HEK293 (cell line): Measurements from ENCODE around the gene SRMS.

Source experiments
- CTCF ChIA-PET: fragments of 350-600 bp; formaldehyde crosslinking; extraction: SDS; loops from one replicate; lab custom pipeline; 2021; ENCODE audit warnings: antibody characterized with exemption; lab: Yijun Ruan, JAX
- POLR2A ChIA-PET: fragments of 300-600 bp; formaldehyde crosslinking; extraction: SDS; loops from one replicate; lab custom pipeline; 2020; ENCODE audit warnings: antibody characterized with exemption, inconsistent platforms; lab: Yijun Ruan, JAX
- H3K27ac ChIP-seq: fragments of 200-500 bp; sonication (Bioruptor generic); 2 replicates; pipeline ENCODE4 v1.5.1; 2014; ENCODE audit warnings: low read depth, low read length, control low read depth, inconsistent platforms; ENCODE audit errors: extremely low read depth
- H3K36me3 ChIP-seq, 2 experiments: fragments of 200-500 bp in 1 of 2; sonication (Bioruptor generic) in 1 of 2; 1 replicate in 1 of 2; 2 replicates in 1 of 2; pipeline ENCODE4 v1.5.1; 2014 to 2017; ENCODE audit warnings: inconsistent platforms in 2 of 2, low read length in 2 of 2; ENCODE audit not compliant: control insufficient read depth in 2 of 2, insufficient read depth in 1 of 2
- H3K4me1 ChIP-seq: fragments of 200-500 bp; sonication (Bioruptor generic); 2 replicates; pipeline ENCODE4 v1.5.1; 2014; ENCODE audit warnings: mild to moderate bottlenecking, low read length, inconsistent platforms; ENCODE audit not compliant: control insufficient read depth, insufficient read depth
- H3K4me3 ChIP-seq: 2 replicates; pipeline ENCODE4 v1.5.1; 2011; ENCODE audit warnings: low read depth, mild to moderate bottlenecking, control low read depth, low read length, moderate library complexity
- H3K9me3 ChIP-seq: fragments of 200-500 bp; sonication (Bioruptor generic); 2 replicates; pipeline ENCODE4 v1.5.1; 2014; ENCODE audit warnings: low read depth, low read length, inconsistent platforms; ENCODE audit not compliant: control insufficient read depth, insufficient read depth
- FEZF1 ChIP-seq: fragments of 450-650 bp; formaldehyde crosslinking; IDR thresholded peaks from 2 replicates; pipeline ENCODE4 v1.5.1; 2016; ENCODE audit warnings: missing biosample characterization, missing genetic modification characterization
- KLF9 ChIP-seq: fragments of 450-650 bp; formaldehyde crosslinking; IDR thresholded peaks from 2 replicates; pipeline ENCODE4 v1.5.1; 2016; ENCODE audit warnings: missing biosample characterization, missing genetic modification characterization, low read depth
- SETDB1 ChIP-seq: IDR thresholded peaks from one replicate; pipeline ENCODE4 v1.6.1; 2017; ENCODE audit warnings: mild to moderate bottlenecking, low read length, moderate library complexity, mixed read lengths; ENCODE audit not compliant: insufficient read length
- YY1 ChIP-seq: fragments of 450-650 bp; formaldehyde crosslinking; IDR thresholded peaks from 2 replicates; pipeline ENCODE4 v1.5.1; 2018; ENCODE audit warnings: missing biosample characterization, missing genetic modification characterization
- ZBTB7A ChIP-seq: fragments of 450-650 bp; formaldehyde crosslinking; IDR thresholded peaks from 2 replicates; pipeline ENCODE4 v1.5.1; 2016; ENCODE audit warnings: low read depth, missing biosample characterization, missing genetic modification characterization
- ZFP37 ChIP-seq: fragments of 450-650 bp; formaldehyde crosslinking; IDR thresholded peaks from 2 replicates; pipeline ENCODE4 v1.5.1; 2016; ENCODE audit warnings: missing biosample characterization, missing genetic modification characterization
- ZIC2 ChIP-seq: fragments of 450-650 bp; formaldehyde crosslinking; IDR thresholded peaks from 2 replicates; pipeline ENCODE4 v1.5.1; 2016; ENCODE audit warnings: missing biosample characterization, missing genetic modification characterization
- ZNF10 ChIP-seq: fragments of 450-650 bp; formaldehyde crosslinking; IDR thresholded peaks from 2 replicates; pipeline ENCODE4 v1.5.1; 2017; ENCODE audit warnings: missing biosample characterization, missing genetic modification characterization
- ZNF114 ChIP-seq: fragments of 450-650 bp; formaldehyde crosslinking; IDR thresholded peaks from 2 replicates; pipeline ENCODE4 v1.5.0; 2017; ENCODE audit warnings: missing biosample characterization, missing genetic modification characterization
- ZNF16 ChIP-seq: fragments of 450-650 bp; formaldehyde crosslinking; IDR thresholded peaks from 2 replicates; pipeline ENCODE4 v1.5.1; 2016; ENCODE audit warnings: low read depth, missing biosample characterization, missing genetic modification characterization
- ZNF175 ChIP-seq: fragments of 450-650 bp; formaldehyde crosslinking; IDR thresholded peaks from 2 replicates; pipeline ENCODE4 v1.5.1; 2016; ENCODE audit warnings: missing biosample characterization, missing genetic modification characterization
- ZNF214 ChIP-seq: fragments of 450-650 bp; formaldehyde crosslinking; IDR thresholded peaks from 2 replicates; pipeline ENCODE4 v1.5.1; 2017; ENCODE audit warnings: missing biosample characterization, mild to moderate bottlenecking, missing genetic modification characterization, borderline replicate concordance
- ZNF501 ChIP-seq: fragments of 450-650 bp; formaldehyde crosslinking; IDR thresholded peaks from 2 replicates; pipeline ENCODE4 v1.5.1; 2016; ENCODE audit warnings: missing biosample characterization, missing genetic modification characterization
- ZNF510 ChIP-seq: fragments of 450-650 bp; formaldehyde crosslinking; IDR thresholded peaks from 2 replicates; pipeline ENCODE4 v1.5.1; 2018; ENCODE audit warnings: mild to moderate bottlenecking, missing genetic modification characterization, missing biosample characterization; ENCODE audit not compliant: insufficient replicate concordance
- ZNF555 ChIP-seq: fragments of 450-650 bp; formaldehyde crosslinking; conservative IDR thresholded peaks from 2 replicates; pipeline ENCODE4 v1.5.1; 2017; ENCODE audit warnings: missing biosample characterization, mild to moderate bottlenecking, missing genetic modification characterization, inconsistent platforms
- ZNF654 ChIP-seq: fragments of 450-650 bp; formaldehyde crosslinking; IDR thresholded peaks from 2 replicates; pipeline ENCODE4 v1.5.1; 2016; ENCODE audit warnings: low read depth, missing biosample characterization, missing genetic modification characterization
- ZNF658 ChIP-seq: fragments of 450-650 bp; formaldehyde crosslinking; IDR thresholded peaks from 2 replicates; pipeline ENCODE4; 2016; ENCODE audit warnings: missing biosample characterization, missing genetic modification characterization
- ZNF747 ChIP-seq: fragments of 450-650 bp; formaldehyde crosslinking; IDR thresholded peaks from 2 replicates; pipeline ENCODE4 v1.5.1; 2016; ENCODE audit warnings: missing biosample characterization, missing genetic modification characterization
- ZNF777 ChIP-seq: fragments of 450-650 bp; formaldehyde crosslinking; IDR thresholded peaks from 2 replicates; pipeline ENCODE4 v1.5.1; 2017; ENCODE audit warnings: missing biosample characterization, missing genetic modification characterization, borderline replicate concordance
- ZNF791 ChIP-seq: fragments of 450-650 bp; formaldehyde crosslinking; IDR thresholded peaks from 2 replicates; pipeline ENCODE4 v1.5.1; 2016; ENCODE audit warnings: missing biosample characterization, missing genetic modification characterization
- TF ChIP-seq, protein P1 (sequence below): fragments of 450-650 bp; formaldehyde crosslinking; IDR thresholded peaks from 2 replicates; pipeline ENCODE4 v1.5.1; 2016; ENCODE audit warnings: missing biosample characterization, missing genetic modification characterization, borderline replicate concordance
- TF ChIP-seq, protein P2 (sequence below): fragments of 450-650 bp; formaldehyde crosslinking; optimal IDR thresholded peaks from 2 replicates; pipeline ENCODE3; 2016; ENCODE audit warnings: missing biosample characterization, mild to moderate bottlenecking, missing genetic modification characterization
- TF ChIP-seq, protein P3 (sequence below): fragments of 450-650 bp; formaldehyde crosslinking; IDR thresholded peaks from 2 replicates; pipeline ENCODE4 v1.5.1; 2017; ENCODE audit warnings: missing biosample characterization, mild to moderate bottlenecking, missing genetic modification characterization, moderate library complexity
- TF ChIP-seq, protein P4 (sequence below): fragments of 450-650 bp; formaldehyde crosslinking; IDR thresholded peaks from 2 replicates; pipeline ENCODE4 v1.5.1; 2016; ENCODE audit warnings: missing biosample characterization, missing genetic modification characterization
- TF ChIP-seq, protein P5 (sequence below): fragments of 450-650 bp; formaldehyde crosslinking; IDR thresholded peaks from 2 replicates; pipeline ENCODE4 v1.5.1; 2016; ENCODE audit warnings: missing biosample characterization, missing genetic modification characterization
- TF ChIP-seq, protein P6 (sequence below): fragments of 450-650 bp; formaldehyde crosslinking; IDR thresholded peaks from 2 replicates; pipeline ENCODE4 v1.5.1; 2016; ENCODE audit warnings: missing biosample characterization, missing genetic modification characterization

SRMS gene

DNA sequence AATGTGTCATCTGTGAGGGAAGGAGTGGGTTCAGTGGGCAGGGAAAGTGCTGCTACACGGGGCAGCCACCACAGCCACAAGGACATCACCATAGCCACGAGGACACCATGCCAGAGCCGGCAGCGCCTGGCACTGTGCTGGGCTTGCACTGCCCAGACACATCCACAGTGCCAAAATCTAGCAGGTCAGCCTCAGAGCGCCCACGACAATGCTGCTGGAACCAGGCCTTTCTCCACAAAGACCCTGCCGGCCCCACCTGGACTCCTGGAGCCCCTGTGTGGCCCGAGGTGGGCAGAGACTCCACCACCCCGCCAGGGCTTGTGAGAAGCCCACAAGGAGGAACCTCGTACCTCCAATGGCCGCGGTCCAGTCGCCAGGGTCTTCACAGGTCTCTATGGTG lies 45.1 kb upstream of the SRMS start:
- Histone ChIP-seq H3K4me3 (no peak overlapping the region), H3K9me3 (no peaks in the 10 kb centered on the region), H3K4me1 (no peaks in the 10 kb centered on the region), H3K27ac (no peak overlapping the region), H3K36me3 (peaks cover 6 to 54% of the 10 kb centered on the region in 2 experiments; a peak in 2 of 3 replicates)
- TF ChIP-seq ZNF510 (tag by site-specific recombination) (no peak), ZNF658 (tag by site-specific recombination) (no peak), ZNF175 (tag by site-specific recombination) (no peak), ZIC2 (tag by site-specific recombination) (no peak), ZNF747 (tag by site-specific recombination) (no peak), ZNF777 (no peak), KLF9 (tag by site-specific recombination) (no peak), FEZF1 (tag by site-specific recombination) (no peak), ZBTB7A (tag by site-specific recombination) (no peak), ZNF501 (tag by site-specific recombination) (no peak), SETDB1 (no peak), ZNF214 (no peak)
- TF ChIP-seq, protein P1, sequence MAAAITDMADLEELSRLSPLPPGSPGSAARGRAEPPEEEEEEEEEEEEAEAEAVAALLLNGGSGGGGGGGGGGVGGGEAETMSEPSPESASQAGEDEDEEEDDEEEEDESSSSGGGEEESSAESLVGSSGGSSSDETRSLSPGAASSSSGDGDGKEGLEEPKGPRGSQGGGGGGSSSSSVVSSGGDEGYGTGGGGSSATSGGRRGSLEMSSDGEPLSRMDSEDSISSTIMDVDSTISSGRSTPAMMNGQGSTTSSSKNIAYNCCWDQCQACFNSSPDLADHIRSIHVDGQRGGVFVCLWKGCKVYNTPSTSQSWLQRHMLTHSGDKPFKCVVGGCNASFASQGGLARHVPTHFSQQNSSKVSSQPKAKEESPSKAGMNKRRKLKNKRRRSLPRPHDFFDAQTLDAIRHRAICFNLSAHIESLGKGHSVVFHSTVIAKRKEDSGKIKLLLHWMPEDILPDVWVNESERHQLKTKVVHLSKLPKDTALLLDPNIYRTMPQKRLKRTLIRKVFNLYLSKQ (tag by site-specific recombination), result no peak
- TF ChIP-seq, protein P2, sequence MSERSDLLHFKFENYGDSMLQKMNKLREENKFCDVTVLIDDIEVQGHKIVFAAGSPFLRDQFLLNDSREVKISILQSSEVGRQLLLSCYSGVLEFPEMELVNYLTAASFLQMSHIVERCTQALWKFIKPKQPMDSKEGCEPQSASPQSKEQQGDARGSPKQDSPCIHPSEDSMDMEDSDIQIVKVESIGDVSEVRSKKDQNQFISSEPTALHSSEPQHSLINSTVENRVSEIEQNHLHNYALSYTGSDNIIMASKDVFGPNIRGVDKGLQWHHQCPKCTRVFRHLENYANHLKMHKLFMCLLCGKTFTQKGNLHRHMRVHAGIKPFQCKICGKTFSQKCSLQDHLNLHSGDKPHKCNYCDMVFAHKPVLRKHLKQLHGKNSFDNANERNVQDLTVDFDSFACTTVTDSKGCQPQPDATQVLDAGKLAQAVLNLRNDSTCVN (tag by site-specific recombination), result no peak
- TF ChIP-seq, all 188 proteins: peak for 0
- CTCF ChIA-PET, result no interaction called here
- POLR2A ChIA-PET, result no interaction called here

DNA sequence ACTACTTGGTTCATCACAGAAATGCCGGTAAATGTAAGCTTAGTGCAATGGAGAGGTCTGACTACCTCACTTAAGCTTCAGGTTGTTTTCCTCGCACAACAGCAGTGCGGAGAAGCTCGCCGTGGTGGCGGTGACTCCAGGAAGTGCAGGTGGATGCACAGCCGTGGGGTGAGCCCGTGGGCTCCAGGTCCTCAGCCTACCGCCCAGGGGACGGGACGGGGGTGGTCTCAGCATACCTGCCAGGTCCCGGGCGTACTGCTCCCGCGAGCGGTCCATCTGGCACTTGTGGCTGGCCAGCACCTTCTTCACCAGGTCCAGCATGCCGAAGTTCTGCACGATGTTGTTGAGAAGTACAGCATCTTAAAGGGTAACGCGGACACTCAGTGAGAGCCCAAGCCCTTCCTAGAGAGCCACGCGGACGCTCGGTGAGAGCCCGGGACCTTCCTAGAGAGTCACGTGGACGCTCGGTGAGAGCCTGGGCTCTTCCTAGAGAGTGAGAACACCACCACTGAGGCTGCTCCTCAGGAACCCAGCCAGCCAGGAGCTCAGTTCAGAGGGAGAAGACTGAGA lies 44.3 kb upstream of the SRMS start:
- Histone ChIP-seq H3K4me1 (no peaks in the 10 kb centered on the region), H3K27ac (no peak overlapping the region), H3K9me3 (no peaks in the 10 kb centered on the region), H3K36me3 (peaks cover 1 to 50% of the 10 kb centered on the region in 2 experiments; a peak in 2 of 3 replicates), H3K4me3 (no peak overlapping the region)
- POLR2A ChIA-PET, result interaction anchor here (0.9 kb wide), 1 partner anchor 22 kb away, joined by 3 read pairs; no protein-coding TSS in a partner anchor
- TF ChIP-seq, protein P3, sequence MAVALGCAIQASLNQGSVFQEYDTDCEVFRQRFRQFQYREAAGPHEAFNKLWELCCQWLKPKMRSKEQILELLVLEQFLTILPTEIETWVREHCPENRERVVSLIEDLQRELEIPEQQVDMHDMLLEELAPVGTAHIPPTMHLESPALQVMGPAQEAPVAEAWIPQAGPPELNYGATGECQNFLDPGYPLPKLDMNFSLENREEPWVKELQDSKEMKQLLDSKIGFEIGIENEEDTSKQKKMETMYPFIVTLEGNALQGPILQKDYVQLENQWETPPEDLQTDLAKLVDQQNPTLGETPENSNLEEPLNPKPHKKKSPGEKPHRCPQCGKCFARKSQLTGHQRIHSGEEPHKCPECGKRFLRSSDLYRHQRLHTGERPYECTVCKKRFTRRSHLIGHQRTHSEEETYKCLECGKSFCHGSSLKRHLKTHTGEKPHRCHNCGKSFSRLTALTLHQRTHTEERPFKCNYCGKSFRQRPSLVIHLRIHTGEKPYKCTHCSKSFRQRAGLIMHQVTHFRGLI (tag by site-specific recombination), result no peak
- TF ChIP-seq, protein P4, sequence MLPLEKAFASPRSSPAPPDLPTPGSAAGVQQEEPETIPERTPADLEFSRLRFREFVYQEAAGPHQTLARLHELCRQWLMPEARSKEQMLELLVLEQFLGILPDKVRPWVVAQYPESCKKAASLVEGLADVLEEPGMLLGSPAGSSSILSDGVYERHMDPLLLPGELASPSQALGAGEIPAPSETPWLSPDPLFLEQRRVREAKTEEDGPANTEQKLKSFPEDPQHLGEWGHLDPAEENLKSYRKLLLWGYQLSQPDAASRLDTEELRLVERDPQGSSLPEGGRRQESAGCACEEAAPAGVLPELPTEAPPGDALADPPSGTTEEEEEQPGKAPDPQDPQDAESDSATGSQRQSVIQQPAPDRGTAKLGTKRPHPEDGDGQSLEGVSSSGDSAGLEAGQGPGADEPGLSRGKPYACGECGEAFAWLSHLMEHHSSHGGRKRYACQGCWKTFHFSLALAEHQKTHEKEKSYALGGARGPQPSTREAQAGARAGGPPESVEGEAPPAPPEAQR (tag by site-specific recombination), result no peak
- TF ChIP-seq ZNF654 (tag by site-specific recombination), result no peak
- no peak for TF ChIP-seq ZNF791
- TF ChIP-seq ZNF16, result no peak
- TF ChIP-seq, protein P5, sequence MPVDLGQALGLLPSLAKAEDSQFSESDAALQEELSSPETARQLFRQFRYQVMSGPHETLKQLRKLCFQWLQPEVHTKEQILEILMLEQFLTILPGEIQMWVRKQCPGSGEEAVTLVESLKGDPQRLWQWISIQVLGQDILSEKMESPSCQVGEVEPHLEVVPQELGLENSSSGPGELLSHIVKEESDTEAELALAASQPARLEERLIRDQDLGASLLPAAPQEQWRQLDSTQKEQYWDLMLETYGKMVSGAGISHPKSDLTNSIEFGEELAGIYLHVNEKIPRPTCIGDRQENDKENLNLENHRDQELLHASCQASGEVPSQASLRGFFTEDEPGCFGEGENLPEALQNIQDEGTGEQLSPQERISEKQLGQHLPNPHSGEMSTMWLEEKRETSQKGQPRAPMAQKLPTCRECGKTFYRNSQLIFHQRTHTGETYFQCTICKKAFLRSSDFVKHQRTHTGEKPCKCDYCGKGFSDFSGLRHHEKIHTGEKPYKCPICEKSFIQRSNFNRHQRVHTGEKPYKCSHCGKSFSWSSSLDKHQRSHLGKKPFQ, result no peak
- TF ChIP-seq ZNF10, result no peak
- TF ChIP-seq ZFP37 (tag by site-specific recombination), result no peak
- TF ChIP-seq, protein P6, sequence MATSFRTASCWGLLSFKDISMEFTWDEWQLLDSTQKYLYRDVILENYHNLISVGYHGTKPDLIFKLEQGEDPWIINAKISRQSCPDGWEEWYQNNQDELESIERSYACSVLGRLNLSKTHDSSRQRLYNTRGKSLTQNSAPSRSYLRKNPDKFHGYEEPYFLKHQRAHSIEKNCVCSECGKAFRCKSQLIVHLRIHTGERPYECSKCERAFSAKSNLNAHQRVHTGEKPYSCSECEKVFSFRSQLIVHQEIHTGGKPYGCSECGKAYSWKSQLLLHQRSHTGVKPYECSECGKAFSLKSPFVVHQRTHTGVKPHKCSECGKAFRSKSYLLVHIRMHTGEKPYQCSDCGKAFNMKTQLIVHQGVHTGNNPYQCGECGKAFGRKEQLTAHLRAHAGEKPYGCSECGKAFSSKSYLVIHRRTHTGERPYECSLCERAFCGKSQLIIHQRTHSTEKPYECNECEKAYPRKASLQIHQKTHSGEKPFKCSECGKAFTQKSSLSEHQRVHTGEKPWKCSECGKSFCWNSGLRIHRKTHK, result no peak
- no peak for TF ChIP-seq ZNF114 (tag by site-specific recombination)
- TF ChIP-seq ZNF555 (tag by site-specific recombination), result no peak
- TF ChIP-seq YY1 (tag by site-specific recombination), result no peak
- CTCF ChIA-PET, result interaction anchor here (0.6 kb wide), 1 partner anchor 289 kb away, joined by 3 read pairs; no protein-coding TSS in a partner anchor
